ENCODE data around the gene SAMD11. TPM values are rescaled to one million over a fixed set of nuclear protein-coding genes. Genes with fewer than 3 reads are reported as not detected.

The SAMD11 gene
- total and polyA plus RNA-seq, 10 of the 15 experiments (the other 5 are each of a cell fraction or from before 2014, with no cell fraction given), result 0.04 to 0.31 (median 0.19) TPM; not detected in 6

DNA sequence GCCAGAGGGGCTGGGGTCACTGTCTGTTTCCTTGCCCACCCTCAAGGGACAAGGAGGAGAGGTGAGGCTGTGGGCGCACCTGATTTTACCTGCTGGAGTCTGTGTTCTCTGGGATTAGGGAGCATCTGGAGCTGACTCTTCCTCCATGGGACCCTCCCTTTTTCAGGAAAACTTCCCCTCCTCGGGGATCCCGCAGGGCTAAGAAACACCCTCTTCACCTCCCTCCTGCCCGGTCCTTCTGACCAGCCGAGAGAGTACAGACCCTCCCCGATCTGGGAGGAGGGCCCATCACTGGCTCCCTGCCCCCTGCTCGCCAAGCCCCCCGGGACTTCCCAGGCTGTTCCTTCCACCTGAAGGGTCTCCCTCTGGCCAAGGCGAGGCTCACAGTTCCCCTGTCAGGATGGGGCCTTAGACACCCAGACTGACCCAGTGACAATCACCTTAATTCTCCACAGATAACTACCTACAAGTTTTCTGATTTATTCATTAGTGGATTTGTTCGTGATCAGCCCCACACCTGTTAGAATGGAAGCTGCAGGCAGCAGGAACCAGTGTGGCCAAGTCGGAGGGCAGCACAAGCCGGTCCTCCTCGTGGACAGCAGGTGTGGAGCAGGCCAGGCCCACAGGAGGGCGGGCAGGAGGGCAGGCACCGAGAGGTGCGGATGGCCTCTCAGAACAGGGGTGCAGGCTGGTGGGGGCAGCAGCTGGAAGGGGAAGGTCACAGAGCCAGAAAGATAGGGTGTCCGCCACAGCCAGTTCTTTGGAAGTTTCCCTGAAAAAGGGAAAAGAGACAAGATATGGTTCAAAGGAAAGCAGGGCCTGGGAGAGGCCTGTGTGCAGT, 15.9 kb upstream of the SAMD11 start:
- no peaks in the 10 kb centered on the region for H3K79me2 ChIP-seq (ENCODE audit: control insufficient read depth, insufficient read depth, low read length)
- H3K9ac ChIP-seq (ENCODE audit: control insufficient read depth, insufficient read depth, low read length), result no peak overlapping the region
- FAIRE-seq (no peak), DNase-seq (ENCODE audit: low read depth, low spot score) (no peak), ATAC-seq (no peak)
- peaks cover 7% of the 10 kb centered on the region for H3K4me1 ChIP-seq (ENCODE audit: control insufficient read depth, insufficient read depth, low read length)
- ChIA-PET POLR2A (no interaction called here), CTCF (no interaction called here), RAD21 (ENCODE audit: unreplicated experiment) (no interaction called here), SMC1A (ENCODE audit: uncharacterized antibody, unreplicated experiment) (no interaction called here)
- no peaks in the 10 kb centered on the region for H3K36me3 ChIP-seq (ENCODE audit: control insufficient read depth in 2 of 2, insufficient read depth in 2 of 2, low read length in 1 of 2)
- no peaks in the 10 kb centered on the region for H3K9me3 ChIP-seq (replicated peaks; ENCODE audit: control insufficient read depth, insufficient read depth, low read length)
- no TSS peak for BruUV-seq (replicated peaks)
- intact Hi-C loops (cut with micrococcal nuclease; ENCODE audit: unreplicated experiment), result loop anchor here (5.0 to 10.0 kb wide), 2 partner anchors 34 to 157 kb away; no protein-coding TSS in a partner anchor
- WGBS (ENCODE audit: insufficient coverage, insufficient replicate concordance, low lambda C conversion rate, missing lambda C conversion rate), result 66% methylated on average over 12 of the region's 17 CpGs
- H3K4me2 ChIP-seq (ENCODE audit: control insufficient read depth, insufficient read depth), result no peak overlapping the region
- TF ChIP-seq PAX8 (IDR thresholded peaks at IDR 0.05) (no peak), JUNB (IDR thresholded peaks at IDR 0.05) (no peak), RBBP5 (conservative IDR thresholded peaks at IDR 0.05) (no peak), TAF1 (IDR thresholded peaks at IDR 0.05; ENCODE audit: borderline replicate concordance, low read depth, low read length) (no peak), BMI1 (IDR thresholded peaks at IDR 0.05; ENCODE audit: borderline replicate concordance) (no peak), FOS (IDR thresholded peaks at IDR 0.05; ENCODE audit: borderline replicate concordance, extremely low read depth, insufficient read length) (no peak), EED (IDR thresholded peaks at IDR 0.05; ENCODE audit: low read depth) (no peak), POU2F2 (IDR thresholded peaks at IDR 0.05; ENCODE audit: borderline replicate concordance, low read depth, low read length) (no peak)
- in situ Hi-C loops (cut with MboI), result no loop called here
- no peaks in the 10 kb centered on the region; a peak in 2 of 4 replicates for H3K27me3 ChIP-seq (replicated peaks in 1 of 2; ENCODE audit: control insufficient read depth in 2 of 2, insufficient read depth in 2 of 2, low read length in 1 of 2)
- no peak overlapping the region for H3K4me3 ChIP-seq
- H4K20me1 ChIP-seq (ENCODE audit: control insufficient read depth, insufficient read depth), result no peaks in the 10 kb centered on the region
- H2AFZ ChIP-seq (ENCODE audit: control insufficient read depth, low read depth, low read length), result no peak overlapping the region
- no peak overlapping the region for H3K27ac ChIP-seq (ENCODE audit: control insufficient read depth, insufficient read depth)

DNA sequence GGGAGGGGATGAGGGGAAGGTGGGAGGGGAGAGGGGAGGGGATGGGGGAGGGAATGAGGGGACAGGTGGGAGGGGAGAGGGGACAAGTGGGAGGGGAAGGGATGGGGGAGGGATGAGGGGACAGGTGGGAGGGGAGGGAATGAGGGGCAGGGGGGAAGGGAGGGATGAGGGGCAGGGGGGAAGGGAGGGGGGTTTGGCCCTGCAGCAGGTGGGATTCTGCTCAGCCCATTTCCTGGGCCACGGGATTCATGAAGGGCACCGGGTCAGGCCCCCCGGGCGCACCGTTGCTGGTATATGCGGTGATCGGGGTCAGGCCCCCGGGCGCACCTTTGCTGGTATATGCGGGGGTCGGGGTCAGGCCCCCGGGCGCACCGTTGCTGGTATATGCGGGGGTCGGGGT, 15.1 kb upstream of the SAMD11 start:
- SMC1A ChIA-PET (ENCODE audit: uncharacterized antibody, unreplicated experiment), result no interaction called here
- Histone ChIP-seq H2AFZ (ENCODE audit: control insufficient read depth, low read depth, low read length) (no peak overlapping the region), H3K27me3 (replicated peaks in 1 of 2; ENCODE audit: control insufficient read depth in 2 of 2, insufficient read depth in 2 of 2, low read length in 1 of 2) (no peaks in the 10 kb centered on the region; a peak in 2 of 4 replicates), H3K9me3 (replicated peaks; ENCODE audit: control insufficient read depth, insufficient read depth, low read length) (no peaks in the 10 kb centered on the region), H4K20me1 (ENCODE audit: control insufficient read depth, insufficient read depth) (no peaks in the 10 kb centered on the region), H3K4me3 (no peak overlapping the region), H3K79me2 (ENCODE audit: control insufficient read depth, insufficient read depth, low read length) (no peaks in the 10 kb centered on the region), H3K36me3 (ENCODE audit: control insufficient read depth in 2 of 2, insufficient read depth in 2 of 2, low read length in 1 of 2) (no peaks in the 10 kb centered on the region), H3K9ac (ENCODE audit: control insufficient read depth, insufficient read depth, low read length) (no peak overlapping the region), H3K4me2 (ENCODE audit: control insufficient read depth, insufficient read depth) (no peak overlapping the region), H3K27ac (ENCODE audit: control insufficient read depth, insufficient read depth) (no peak overlapping the region), H3K4me1 (ENCODE audit: control insufficient read depth, insufficient read depth, low read length) (peaks cover 7% of the 10 kb centered on the region)
- WGBS (ENCODE audit: insufficient coverage, insufficient replicate concordance, low lambda C conversion rate, missing lambda C conversion rate), result 75% methylated on average over 4 of the region's 16 CpGs
- no peak for TF ChIP-seq MXI1 (IDR thresholded peaks at IDR 0.05; ENCODE audit: low read depth, low read length)
- no peak for TF ChIP-seq POLR2A (IDR thresholded peaks at IDR 0.05; ENCODE audit: low read depth, low read length)
- no peak for TF ChIP-seq RUNX3 (IDR thresholded peaks at IDR 0.05; ENCODE audit: low read length)
- TF ChIP-seq, protein P1, sequence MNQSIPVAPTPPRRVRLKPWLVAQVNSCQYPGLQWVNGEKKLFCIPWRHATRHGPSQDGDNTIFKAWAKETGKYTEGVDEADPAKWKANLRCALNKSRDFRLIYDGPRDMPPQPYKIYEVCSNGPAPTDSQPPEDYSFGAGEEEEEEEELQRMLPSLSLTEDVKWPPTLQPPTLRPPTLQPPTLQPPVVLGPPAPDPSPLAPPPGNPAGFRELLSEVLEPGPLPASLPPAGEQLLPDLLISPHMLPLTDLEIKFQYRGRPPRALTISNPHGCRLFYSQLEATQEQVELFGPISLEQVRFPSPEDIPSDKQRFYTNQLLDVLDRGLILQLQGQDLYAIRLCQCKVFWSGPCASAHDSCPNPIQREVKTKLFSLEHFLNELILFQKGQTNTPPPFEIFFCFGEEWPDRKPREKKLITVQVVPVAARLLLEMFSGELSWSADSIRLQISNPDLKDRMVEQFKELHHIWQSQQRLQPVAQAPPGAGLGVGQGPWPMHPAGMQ (IDR thresholded peaks at IDR 0.05; ENCODE audit: borderline replicate concordance), result no peak
- CTCF ChIA-PET, result no interaction called here
- no TSS peak for BruUV-seq (replicated peaks)
- intact Hi-C loops (cut with micrococcal nuclease; ENCODE audit: unreplicated experiment), result loop anchor here (5.0 to 10.0 kb wide), 2 partner anchors 34 to 156 kb away; no protein-coding TSS in a partner anchor
- FAIRE-seq (no peak), ATAC-seq (no peak), DNase-seq (ENCODE audit: low read depth, low spot score) (no peak)
- in situ Hi-C loops (cut with MboI), result no loop called here
- POLR2A ChIA-PET, result no interaction called here
- RAD21 ChIA-PET (ENCODE audit: unreplicated experiment), result no interaction called here
